KMS-11 (cell line): ENCODE data around the gene DESI1.
"Not testable (repeated sequence)": the region's sequence is repeated elsewhere in the genome, so short reads cannot be mapped to it uniquely, and the experiment has no call there.

Source experiments
- H2AFZ ChIP-seq: fragments of 200-600 bp; sonication (generic); 2 replicates; pipeline ENCODE4 v1.6.1; 2016; ENCODE audit warnings: antibody characterized with exemption, mixed run types, low read depth
- H3K27ac ChIP-seq: fragments of 200-600 bp; sonication (generic); 2 replicates; pipeline ENCODE4 v1.6.1; 2016; ENCODE audit warnings: mild to moderate bottlenecking, mixed run types
- H3K27me3 ChIP-seq: fragments of 200-600 bp; sonication (generic); 2 replicates; pipeline ENCODE4 v1.6.1; 2017; ENCODE audit warnings: mild to moderate bottlenecking, low read depth, mixed run types, moderate library complexity; ENCODE audit not compliant: insufficient read depth
- H3K36me3 ChIP-seq: fragments of 200-600 bp; sonication (generic); 2 replicates; pipeline ENCODE4 v1.6.1; 2017; ENCODE audit warnings: mild to moderate bottlenecking, mixed run types; ENCODE audit not compliant: insufficient read depth
- H3K4me1 ChIP-seq: fragments of 200-600 bp; sonication (generic); 2 replicates; pipeline ENCODE4 v1.6.1; 2016; ENCODE audit warnings: mild to moderate bottlenecking, low read depth, mixed run types; ENCODE audit not compliant: poor library complexity, severe bottlenecking
- H3K4me2 ChIP-seq: fragments of 200-600 bp; sonication (generic); 2 replicates; pipeline ENCODE4 v1.7.0; 2016; ENCODE audit warnings: mild to moderate bottlenecking, mixed run types
- H3K4me3 ChIP-seq: fragments of 200-600 bp; sonication (generic); IDR thresholded peaks from 2 replicates; pipeline ENCODE4 v1.6.1; 2017; ENCODE audit warnings: low read depth, low read length, mixed read lengths; ENCODE audit not compliant: insufficient read depth
- H3K79me2 ChIP-seq: fragments of 200-600 bp; sonication (generic); 2 replicates; pipeline ENCODE4 v1.6.1; 2016; ENCODE audit warnings: low read depth, mixed run types; ENCODE audit not compliant: insufficient read depth
- H3K9ac ChIP-seq: fragments of 200-600 bp; sonication (generic); 2 replicates; pipeline ENCODE4 v1.6.1; 2016; ENCODE audit warnings: mild to moderate bottlenecking, mixed run types
- H4K20me1 ChIP-seq: fragments of 200-600 bp; sonication (generic); 2 replicates; pipeline ENCODE4 v1.6.1; 2016; ENCODE audit warnings: mild to moderate bottlenecking, mixed run types; ENCODE audit not compliant: insufficient read depth
- CTCF ChIP-seq: fragments of 200-600 bp; sonication (generic); conservative IDR thresholded peaks from 2 replicates; pipeline ENCODE4 v1.6.1; 2017; ENCODE audit warnings: low read depth, mild to moderate bottlenecking, antibody characterized with exemption, low read length, moderate library complexity, mixed read lengths

Gene DESI1

GRCh38 chr22:41573677-41574076, 47.2 kb downstream of the DESI1 start:
- Histone ChIP-seq H3K36me3 (no peaks in the 10 kb centered on the region), H3K9ac (no peak overlapping the region), H3K27me3 (no peaks in the 10 kb centered on the region), H3K4me1 (no peaks in the 10 kb centered on the region), H3K27ac (no peak overlapping the region), H3K4me3 (no peak overlapping the region), H3K79me2 (no peaks in the 10 kb centered on the region), H2AFZ (no peak overlapping the region), H4K20me1 (no peaks in the 10 kb centered on the region), H3K4me2 (no peak overlapping the region)
- no peak for TF ChIP-seq CTCF

GRCh38 chr22:41572305-41572704, 48.5 kb downstream of the DESI1 start:
- H3K9ac ChIP-seq, H3K4me2 ChIP-seq, H3K36me3 ChIP-seq, H3K79me2 ChIP-seq, H3K27me3 ChIP-seq, H4K20me1 ChIP-seq, H3K27ac ChIP-seq, H3K4me1 ChIP-seq, H2AFZ ChIP-seq, H3K4me3 ChIP-seq: not testable (repeated sequence)

- Histone ChIP-seq H3K79me2 (no peaks in the 10 kb centered on the region), H3K36me3 (no peaks in the 10 kb centered on the region), H3K27ac (no peak overlapping the region), H3K4me3 (no peak overlapping the region), H3K4me2 (no peak overlapping the region), H3K9ac (no peak overlapping the region), H3K27me3 (no peaks in the 10 kb centered on the region), H2AFZ (no peak overlapping the region), H4K20me1 (no peaks in the 10 kb centered on the region), H3K4me1 (no peaks in the 10 kb centered on the region)
- TF ChIP-seq CTCF = no peak
Observed at GRCh38 chr22:41571786-41572185, 49.1 kb downstream of the DESI1 start.

GRCh38 chr22:41570221-41570620, 50.6 kb downstream of the DESI1 start:
- Histone ChIP-seq H3K4me1 (peaks cover 4% of the 10 kb centered on the region), H3K27ac (no peak overlapping the region), H3K27me3 (no peaks in the 10 kb centered on the region), H3K79me2 (no peaks in the 10 kb centered on the region), H3K36me3 (no peaks in the 10 kb centered on the region), H3K4me3 (no peak overlapping the region), H4K20me1 (no peaks in the 10 kb centered on the region), H2AFZ (no peak overlapping the region), H3K4me2 (no peak overlapping the region), H3K9ac (no peak overlapping the region)
- TF ChIP-seq CTCF = no peak

GRCh38 chr22:41568811-41569210, 52.0 kb downstream of the DESI1 start:
- Histone ChIP-seq H3K9ac (no peak overlapping the region), H3K36me3 (no peaks in the 10 kb centered on the region), H3K79me2 (no peaks in the 10 kb centered on the region), H3K27me3 (no peaks in the 10 kb centered on the region), H3K4me1 (peaks cover 5% of the 10 kb centered on the region), H4K20me1 (no peaks in the 10 kb centered on the region), H3K4me2 (no peak overlapping the region), H3K27ac (no peak overlapping the region), H3K4me3 (no peak overlapping the region), H2AFZ (no peak overlapping the region)
- TF ChIP-seq CTCF = no peak
